Measurements from ENCODE around the gene PSMG3.
A peak's percentile ranks its signal among the peaks of the same experiment; 100 is the strongest.
"Not testable (repeated sequence)": the region's sequence is repeated elsewhere in the genome, so short reads cannot be mapped to it uniquely, and the experiment has no call there.

The PSMG3 gene

DNA sequence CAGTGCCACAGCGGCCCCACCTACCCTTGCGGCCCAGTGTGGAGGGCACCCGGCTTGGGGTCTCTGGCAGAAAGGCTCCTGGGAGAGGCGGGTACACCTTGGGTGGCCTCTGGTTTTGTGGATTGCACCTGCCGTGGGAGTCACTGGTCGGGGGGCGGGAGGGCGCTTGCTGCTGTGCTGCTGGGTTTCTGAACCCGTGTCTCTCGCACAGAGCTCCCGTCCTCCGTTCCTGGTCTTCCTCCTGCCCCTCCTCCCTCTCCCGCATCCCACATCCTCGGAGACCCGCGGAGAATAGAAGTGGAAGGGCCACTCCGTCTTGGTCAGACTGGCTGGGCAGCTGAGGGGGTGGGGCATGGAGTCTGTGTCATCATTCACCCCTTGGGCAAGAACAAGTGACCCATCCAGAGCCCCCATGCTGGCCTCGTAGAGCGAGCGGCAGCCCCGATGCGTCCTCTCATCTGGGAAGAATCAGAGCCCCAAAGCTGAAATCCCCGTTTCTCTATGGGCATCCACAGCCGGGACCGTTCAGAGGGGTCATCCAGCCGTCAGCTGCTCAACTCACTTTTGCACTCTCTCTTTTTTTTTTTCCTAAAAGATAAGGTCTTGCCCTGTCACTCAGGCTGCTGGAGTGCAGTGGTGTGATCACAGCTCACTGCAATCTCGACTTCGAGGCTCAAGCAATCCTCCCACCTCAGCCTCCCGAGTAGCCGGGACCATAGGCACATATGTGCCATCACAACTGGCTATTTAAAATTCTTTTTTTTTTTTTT, 35.3 kb downstream of the PSMG3 start:
- DNase-seq (ENCODE audit: low read depth, low spot score), result no peak

DNA sequence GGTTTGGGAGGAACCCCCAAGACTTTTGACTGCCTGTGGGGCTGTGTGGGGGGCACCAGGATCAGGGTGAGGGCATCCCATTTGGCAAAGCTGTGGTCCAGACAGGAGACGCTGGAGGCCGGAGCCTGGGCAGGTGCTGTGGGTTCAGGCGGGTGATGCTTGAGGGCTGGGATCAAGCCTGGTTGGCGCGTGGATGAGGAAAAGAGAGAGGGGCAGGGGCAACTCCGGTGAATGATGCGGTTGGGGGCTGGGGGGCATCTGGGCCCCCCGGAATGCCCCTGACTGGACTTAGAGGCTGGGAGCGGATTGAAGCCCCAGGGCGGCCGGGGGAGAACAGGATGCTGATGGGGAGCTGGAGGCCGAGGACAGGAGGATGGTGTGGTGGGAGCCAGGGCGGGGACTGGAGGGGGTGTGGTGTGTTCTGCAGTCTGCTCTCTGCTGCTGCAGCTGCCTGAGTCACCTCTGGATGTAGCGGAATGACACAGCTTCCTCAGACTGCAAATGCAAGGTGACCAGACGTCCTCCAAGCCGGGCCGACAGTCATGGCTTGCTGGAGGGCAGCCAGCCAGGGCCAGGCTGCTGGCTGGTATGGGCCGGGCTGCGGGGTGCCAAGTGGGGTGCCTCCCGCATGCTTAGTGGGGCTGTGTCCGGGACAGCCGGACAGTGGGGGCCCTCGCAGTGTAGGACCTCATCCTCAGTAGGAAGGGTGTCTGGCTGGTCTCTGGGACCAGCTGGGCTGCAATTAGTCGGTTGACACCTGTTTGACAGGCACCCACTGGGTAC, 36.1 kb downstream of the PSMG3 start:
- DNase-seq (ENCODE audit: low read depth, low spot score), result peak; percentile 69

DNA sequence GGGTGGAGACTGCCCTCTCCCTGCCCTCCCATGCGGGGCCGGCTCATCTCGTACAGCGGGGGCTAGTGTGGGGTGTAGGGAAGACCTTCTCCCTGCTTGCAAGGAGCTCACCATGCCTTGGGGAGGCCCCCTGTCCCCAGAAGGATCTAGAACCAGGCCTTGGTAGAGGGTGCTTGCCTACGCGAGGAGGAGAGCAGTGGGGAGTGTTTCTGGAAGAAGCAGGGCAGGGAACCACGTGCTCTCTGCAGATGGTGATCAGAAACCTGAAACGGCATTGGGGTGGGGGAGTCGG, 36.6 kb downstream of the PSMG3 start:
- DNase-seq (ENCODE audit: low read depth, low spot score), result no peak

DNA sequence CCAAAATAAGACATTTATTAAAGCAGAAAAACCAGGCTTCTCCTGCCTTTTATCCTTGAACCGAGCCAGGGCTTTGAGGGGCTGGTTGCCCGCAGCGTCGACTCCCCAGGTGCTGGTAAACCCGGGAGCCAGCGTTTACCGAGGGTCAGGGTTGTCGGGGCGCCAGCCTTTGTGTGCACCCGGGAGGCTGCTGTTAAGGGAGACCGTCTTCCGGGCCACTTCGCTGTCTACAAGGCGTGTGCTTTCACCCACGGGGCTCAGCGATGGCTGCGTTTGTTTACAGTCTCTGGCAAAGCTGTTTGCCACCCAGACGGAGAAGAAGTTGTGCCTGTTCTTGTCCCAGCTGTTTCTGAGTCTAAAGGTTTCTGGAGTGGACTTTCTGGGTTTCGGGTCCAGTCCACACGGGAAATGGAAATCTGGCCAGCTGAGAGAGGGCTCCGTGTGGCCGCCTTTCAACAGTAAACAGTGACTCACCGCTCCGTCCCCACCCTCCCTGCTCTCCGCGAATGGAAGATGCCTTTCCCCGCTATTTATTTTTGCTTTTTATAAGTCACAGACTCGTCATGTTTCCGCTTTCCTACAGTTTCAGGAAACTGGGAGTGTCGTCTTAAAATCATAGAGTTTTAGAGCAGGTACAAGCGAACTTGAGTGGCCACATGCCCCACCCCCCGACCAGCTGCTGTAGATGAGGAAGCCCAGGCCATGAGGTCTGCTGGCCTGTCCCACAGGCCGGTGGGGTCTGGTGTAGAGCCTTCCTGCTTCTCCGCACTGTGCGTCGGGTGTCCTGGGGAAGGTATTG, 37.2 kb downstream of the PSMG3 start:
- DNase-seq (ENCODE audit: low read depth, low spot score), result peak; percentile 32

DNA sequence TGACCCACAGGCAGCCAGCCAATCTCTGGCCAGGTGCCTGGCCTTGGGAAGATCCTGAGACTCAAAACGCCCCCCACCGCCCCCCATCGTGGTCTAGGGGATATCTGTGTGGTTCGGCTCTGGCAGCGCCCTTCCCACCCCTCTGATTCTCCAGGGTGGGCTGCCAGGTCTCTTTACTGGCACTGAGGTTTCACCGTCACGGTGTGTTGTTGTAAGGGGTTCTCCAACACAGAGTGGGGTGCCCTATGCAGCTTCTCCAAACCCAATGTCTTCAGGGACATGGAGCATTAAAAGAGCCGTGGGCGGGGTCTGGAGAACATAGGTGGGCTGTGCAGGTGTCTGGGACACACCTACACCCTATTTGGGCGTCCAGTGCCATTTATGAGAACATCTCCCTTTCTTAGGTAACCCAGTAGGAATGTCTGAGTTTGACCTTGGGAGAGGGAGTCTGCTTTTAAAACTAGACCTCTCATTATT, 37.8 kb downstream of the PSMG3 start:
- no peak for DNase-seq (ENCODE audit: low read depth, low spot score)

DNA sequence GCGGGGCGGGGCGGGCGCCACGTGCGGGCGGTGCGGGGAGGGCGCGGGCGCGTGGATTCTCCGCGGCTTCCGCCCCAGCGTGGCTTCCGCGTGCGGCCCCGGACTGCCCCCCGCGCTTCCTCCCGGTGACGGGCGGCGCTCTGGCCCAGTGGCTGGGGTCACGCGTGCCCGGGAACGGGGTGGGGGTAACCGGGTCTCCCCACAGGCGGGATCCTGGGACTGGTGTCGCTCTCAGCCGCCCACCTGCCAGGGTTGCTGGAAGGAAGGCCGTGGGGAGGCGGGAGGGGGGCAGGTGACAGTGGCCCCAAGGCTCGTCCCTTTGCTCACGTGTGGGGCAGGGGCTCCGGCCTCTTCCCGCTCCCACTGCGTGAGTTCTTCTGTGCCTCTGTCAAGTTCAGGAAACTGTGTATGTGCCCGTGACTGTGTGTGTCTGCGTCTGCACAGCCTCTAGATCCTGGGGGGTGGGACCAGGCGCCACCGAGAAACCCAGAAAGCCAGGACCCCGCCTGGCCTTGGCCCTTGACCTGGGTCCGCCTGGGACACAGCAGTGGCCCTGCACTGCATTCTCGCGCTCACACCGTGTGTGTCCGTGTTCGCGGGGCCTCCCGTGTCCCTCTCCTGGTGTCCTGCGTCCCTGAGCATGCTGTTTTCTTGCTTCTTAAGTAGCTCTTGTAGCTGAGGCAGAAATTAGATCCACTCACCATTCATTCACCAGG, 38.4 kb downstream of the PSMG3 start:
- DNase-seq (ENCODE audit: low read depth, low spot score), result peak; percentile 28

DNA sequence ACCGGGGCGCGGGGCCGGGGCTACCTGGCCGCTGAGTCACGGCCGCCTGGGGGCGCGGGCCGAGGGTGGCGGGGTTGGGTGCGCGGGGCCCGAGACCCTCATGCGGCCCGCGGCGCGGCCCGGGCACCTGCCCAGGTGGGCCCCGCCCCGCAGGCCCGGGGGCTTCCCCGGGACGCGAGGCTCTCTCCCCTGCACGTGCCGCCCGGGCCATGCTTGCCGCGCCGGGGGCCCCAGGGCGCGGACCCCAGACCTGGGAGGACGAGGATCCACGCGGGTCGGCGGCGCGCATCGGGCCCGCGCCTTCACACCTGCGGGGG, 38.9 kb downstream of the PSMG3 start:
- no peak for DNase-seq (ENCODE audit: low read depth, low spot score)

DNA sequence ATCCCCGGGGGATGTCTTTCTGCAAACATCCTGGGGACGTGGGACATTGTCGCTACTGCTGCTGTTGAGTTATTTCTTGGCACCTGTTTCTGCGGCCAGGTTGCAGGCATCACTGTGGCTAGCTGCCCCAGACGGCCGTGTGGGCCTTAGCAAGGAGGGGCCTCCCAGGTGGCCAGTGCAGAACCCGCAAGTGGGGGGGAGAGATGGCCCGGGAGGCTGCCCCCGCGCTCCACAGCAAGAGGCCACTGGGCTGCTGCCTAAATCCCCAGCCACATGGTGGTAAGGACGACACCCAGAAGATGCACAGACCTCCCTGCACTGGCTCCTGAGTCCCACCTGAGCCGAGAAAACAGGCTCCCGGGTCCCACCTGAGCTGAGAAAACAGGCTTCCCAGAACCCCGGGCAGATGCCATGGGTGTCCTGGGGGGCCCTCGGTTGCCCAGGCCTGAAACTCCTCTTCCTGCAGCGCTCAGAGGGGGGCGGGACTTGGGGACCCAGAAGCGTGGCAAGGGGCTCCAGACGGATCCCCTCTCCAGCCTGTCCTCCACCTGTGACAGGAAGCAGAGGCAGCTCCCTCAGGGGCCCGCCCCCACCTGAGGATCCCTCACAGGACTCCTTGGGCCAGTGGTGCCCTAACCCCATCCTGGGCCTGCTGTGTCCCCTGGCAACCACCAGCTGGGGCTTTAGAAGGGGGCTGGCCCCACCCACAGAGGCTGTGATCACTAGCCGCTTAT, 40.3 kb downstream of the PSMG3 start:
- no peak for DNase-seq (ENCODE audit: low read depth, low spot score)

DNA sequence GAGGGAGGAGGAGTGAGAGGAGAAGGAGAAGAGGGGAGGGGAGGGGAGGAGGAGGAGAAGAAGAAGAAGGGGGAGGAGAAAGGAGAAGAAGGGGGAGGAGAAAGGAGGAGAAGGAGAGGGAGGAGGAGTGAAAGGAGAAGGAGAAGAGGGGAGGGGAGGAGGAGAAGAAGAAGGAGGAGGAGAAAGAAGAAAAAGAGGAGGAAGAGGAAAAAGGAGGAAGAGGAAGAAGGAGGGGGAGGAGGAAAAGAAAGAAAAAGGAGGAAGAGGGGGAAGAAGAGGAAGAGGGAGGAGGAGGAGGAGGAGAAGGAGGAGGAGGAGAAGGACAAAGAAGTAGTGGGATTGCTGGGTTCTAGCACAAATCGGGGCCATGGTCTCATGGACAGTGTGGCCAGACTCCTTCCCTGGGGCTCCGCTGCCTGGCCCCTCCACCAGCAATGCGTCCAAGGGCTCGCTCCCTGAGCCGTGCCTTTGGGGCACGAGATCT, 43.5 kb downstream of the PSMG3 start:
- DNase-seq (ENCODE audit: low read depth, low spot score), result no peak

DNA sequence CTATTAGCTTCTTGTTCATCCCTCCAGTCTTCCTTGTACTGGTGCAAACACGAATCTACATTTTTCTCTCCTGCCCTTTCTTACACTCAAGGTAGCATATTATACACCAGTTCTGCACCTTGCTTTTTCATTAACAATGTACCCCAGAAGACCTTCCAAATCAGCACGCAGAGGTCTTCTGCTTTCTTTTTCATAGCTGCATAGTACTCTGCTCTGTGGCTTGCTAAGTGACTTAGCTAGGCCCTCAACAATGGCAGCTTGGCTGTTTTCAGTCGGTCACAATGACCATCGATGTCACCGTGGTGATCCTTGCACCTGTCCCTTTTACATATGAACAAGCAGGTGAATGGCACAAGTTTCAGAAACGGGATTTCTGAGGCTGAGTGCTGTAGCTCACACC, 44.4 kb downstream of the PSMG3 start:
- no peak for DNase-seq (ENCODE audit: low read depth, low spot score)

DNA sequence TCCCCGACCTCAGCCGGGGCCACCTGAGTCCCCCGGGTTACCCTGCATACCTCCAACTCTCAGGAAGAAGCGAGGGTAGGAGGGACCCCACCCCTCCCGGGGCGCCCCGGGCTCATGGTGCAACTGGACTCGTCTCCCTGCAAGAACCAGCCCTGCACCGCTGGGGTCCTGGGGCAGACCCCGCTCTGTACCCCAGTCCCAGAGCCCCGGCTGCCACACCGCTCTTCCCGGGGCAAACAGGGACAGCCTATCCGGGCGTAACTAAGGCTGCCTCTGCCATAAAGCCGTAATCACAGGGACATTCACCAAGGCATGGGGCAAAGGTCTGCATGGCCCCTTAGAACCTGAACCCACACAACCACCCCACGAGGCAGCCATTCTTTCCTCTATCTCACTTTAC, 46.0 kb downstream of the PSMG3 start:
- no peak for DNase-seq (ENCODE audit: low read depth, low spot score)

DNA sequence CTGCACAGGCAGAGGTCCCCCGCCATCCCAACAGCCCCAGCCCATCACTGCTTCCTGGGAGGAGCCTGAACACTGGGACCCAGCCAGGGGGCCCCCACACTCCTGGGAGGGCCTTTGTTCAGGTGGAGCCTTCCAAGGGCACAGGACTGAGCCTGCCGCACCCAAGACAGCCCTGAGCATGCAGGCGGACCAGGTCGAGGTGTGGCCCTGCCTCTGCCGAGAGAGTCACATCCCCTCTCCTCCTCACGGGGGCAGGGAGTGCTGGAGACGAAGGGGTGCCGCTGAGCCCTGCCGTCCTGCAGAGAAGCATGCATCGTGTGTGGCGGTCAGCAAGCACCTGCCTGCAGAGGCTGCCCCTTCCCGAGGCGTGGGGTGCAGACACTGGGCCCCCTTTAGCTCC, 46.6 kb downstream of the PSMG3 start:
- DNase-seq (ENCODE audit: low read depth, low spot score), result peak; percentile 18

DNA sequence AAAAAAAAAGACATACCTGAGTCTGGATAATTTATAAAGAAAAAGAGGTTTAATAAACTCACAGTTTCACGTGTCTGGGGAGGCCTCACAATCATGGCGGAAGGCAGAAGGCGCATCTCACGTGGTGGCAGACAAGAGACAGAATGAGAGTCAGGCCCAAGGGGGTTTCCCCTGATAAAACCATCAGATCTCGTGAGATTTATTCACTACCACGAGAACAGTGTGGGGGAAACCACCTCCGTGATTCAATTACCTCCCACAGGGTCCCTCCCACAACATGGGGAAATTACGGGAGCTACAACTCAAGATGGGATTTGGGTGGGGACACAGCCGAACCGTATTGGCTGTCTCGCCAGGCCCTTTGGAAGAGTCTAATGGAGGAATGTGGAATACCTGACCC, 48.4 kb downstream of the PSMG3 start:
- no peak for DNase-seq (ENCODE audit: low read depth, low spot score)

DNA sequence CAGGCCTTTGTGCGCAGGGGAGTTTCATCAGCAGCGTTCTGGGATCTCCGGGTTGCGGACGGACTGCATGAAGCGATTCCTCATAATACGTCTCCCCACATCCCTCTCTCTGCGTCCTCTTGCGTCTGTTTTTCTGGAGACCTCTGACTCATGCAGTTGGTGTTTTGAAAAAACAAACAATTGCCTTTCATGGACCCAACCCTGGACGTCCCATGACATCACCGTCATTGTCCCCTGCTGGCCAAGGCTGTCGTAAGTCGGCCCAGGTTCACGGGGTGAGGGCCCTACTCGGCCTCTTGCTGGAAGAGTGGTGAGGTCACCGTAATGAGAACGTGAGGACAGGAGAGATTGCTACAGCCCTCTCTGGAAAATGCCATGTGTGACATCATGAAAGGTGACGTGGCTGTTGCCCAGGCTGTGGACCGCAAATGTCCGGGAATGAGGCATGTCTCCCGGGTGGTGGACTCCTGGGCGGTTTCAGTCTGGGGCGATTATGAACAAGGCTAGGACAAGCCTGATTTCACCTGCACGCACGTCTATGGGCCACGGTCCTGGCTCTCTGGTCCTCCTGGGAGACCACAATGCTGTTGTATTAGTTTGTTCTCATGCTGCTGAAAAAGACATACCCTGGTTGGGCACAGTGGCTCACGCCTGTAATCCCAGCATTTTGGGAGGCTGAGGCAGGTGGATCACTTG, 49.1 kb downstream of the PSMG3 start:
- peak; percentile 69 for DNase-seq (ENCODE audit: low read depth, low spot score)

DNA sequence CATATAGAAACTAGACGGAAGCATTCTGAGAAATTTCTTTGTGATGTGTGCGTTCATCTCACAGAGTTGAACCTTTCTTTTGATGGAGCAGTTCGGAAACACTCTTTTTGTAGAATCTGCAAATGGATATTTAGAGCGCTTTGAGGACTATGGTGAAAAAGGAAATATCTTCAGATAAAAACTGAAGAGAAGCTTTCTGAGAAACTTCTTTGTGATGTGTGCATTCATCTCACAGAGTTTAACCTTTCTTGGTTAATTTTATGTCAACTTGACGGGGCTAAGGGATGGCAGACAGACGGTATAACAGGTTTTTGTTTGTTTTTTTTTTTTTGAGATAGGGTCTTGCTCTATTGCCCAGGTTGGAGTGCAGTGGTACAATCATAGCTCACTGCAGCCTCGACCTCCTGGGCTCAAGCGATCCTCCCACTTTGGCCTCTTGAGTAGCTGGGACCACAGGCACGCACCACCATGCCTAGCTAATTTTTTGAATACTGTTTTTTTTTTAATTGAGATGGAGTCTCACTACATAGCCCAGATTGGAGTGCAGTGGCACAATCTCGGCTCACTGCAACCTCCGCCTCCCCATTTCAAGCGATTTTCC, 50.4 kb downstream of the PSMG3 start:
- not testable (repeated sequence) for DNase-seq (ENCODE audit: low read depth, low spot score)

All from ELF-1 (cell line).